ENCODE measurements around the gene DEPDC5. TPM values are rescaled to one million over a fixed set of nuclear protein-coding genes. Genes with fewer than 3 reads are reported as not detected.

The DEPDC5 gene
- total and polyA plus RNA-seq, 9 of the 15 experiments (the other 6 are each of a cell fraction or from before 2014, with no cell fraction given) = 2.3 to 12.3 (median 10.7) TPM

GRCh38 chr22:31753634-31754501, at the start of gene DEPDC5 (continued):
- TF ChIP-seq SIX5 (IDR thresholded peaks at IDR 0.05; ENCODE audit: borderline replicate concordance in 1 of 2, insufficient read depth in 1 of 2, low read depth in 1 of 2, low read length in 2 of 2) (no peak), POU5F1 (IDR thresholded peaks at IDR 0.05; ENCODE audit: borderline replicate concordance, low read depth, low read length, partially characterized antibody) (no peak), TCF7 (IDR thresholded peaks at IDR 0.05; ENCODE audit: borderline replicate concordance) (no peak), BCOR (IDR thresholded peaks at IDR 0.05) (peak; percentile 99), HNRNPLL (IDR thresholded peaks at IDR 0.05; ENCODE audit: low read depth, low read length, poor library complexity, severe bottlenecking) (peak; percentile 90), ELF2 (CRISPR knock-in tag; IDR thresholded peaks at IDR 0.05) (peak; percentile 87), CTBP1 (IDR thresholded peaks at IDR 0.05; ENCODE audit: borderline replicate concordance) (peak; percentile 57), BHLHE40 (IDR thresholded peaks at IDR 0.05; ENCODE audit: low read length) (peak; percentile 43), KDM5B (IDR thresholded peaks at IDR 0.05; ENCODE audit: insufficient replicate concordance, low read depth, low read length) (peak; percentile 91), ATF7 (IDR thresholded peaks at IDR 0.05) (peak; percentile 51; the same call in 1 of the 2 replicates), CGGBP1 (CRISPR knock-in tag; IDR thresholded peaks at IDR 0.05) (no peak), GABPB1 (CRISPR knock-in tag; IDR thresholded peaks at IDR 0.05) (no peak), SOX6 (IDR thresholded peaks at IDR 0.05) (no peak; the same call in 1 of the 2 replicates), TRIM28 (IDR thresholded peaks at IDR 0.05) (no peak), SP1 (CRISPR knock-in tag; IDR thresholded peaks at IDR 0.05) (peak; percentile 85)
- TF ChIP-seq, protein P1, sequence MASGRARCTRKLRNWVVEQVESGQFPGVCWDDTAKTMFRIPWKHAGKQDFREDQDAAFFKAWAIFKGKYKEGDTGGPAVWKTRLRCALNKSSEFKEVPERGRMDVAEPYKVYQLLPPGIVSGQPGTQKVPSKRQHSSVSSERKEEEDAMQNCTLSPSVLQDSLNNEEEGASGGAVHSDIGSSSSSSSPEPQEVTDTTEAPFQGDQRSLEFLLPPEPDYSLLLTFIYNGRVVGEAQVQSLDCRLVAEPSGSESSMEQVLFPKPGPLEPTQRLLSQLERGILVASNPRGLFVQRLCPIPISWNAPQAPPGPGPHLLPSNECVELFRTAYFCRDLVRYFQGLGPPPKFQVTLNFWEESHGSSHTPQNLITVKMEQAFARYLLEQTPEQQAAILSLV (tag; IDR thresholded peaks at IDR 0.05) = no peak
- TF ChIP-seq, protein P2, sequence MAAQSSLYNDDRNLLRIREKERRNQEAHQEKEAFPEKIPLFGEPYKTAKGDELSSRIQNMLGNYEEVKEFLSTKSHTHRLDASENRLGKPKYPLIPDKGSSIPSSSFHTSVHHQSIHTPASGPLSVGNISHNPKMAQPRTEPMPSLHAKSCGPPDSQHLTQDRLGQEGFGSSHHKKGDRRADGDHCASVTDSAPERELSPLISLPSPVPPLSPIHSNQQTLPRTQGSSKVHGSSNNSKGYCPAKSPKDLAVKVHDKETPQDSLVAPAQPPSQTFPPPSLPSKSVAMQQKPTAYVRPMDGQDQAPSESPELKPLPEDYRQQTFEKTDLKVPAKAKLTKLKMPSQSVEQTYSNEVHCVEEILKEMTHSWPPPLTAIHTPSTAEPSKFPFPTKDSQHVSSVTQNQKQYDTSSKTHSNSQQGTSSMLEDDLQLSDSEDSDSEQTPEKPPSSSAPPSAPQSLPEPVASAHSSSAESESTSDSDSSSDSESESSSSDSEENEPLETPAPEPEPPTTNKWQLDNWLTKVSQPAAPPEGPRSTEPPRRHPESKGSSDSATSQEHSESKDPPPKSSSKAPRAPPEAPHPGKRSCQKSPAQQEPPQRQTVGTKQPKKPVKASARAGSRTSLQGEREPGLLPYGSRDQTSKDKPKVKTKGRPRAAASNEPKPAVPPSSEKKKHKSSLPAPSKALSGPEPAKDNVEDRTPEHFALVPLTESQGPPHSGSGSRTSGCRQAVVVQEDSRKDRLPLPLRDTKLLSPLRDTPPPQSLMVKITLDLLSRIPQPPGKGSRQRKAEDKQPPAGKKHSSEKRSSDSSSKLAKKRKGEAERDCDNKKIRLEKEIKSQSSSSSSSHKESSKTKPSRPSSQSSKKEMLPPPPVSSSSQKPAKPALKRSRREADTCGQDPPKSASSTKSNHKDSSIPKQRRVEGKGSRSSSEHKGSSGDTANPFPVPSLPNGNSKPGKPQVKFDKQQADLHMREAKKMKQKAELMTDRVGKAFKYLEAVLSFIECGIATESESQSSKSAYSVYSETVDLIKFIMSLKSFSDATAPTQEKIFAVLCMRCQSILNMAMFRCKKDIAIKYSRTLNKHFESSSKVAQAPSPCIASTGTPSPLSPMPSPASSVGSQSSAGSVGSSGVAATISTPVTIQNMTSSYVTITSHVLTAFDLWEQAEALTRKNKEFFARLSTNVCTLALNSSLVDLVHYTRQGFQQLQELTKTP (IDR thresholded peaks at IDR 0.05; ENCODE audit: low read depth in 1 of 2, partially characterized antibody in 2 of 2) = peak in 1 of 2 experiments; percentile 9
- TF ChIP-seq, protein P3, sequence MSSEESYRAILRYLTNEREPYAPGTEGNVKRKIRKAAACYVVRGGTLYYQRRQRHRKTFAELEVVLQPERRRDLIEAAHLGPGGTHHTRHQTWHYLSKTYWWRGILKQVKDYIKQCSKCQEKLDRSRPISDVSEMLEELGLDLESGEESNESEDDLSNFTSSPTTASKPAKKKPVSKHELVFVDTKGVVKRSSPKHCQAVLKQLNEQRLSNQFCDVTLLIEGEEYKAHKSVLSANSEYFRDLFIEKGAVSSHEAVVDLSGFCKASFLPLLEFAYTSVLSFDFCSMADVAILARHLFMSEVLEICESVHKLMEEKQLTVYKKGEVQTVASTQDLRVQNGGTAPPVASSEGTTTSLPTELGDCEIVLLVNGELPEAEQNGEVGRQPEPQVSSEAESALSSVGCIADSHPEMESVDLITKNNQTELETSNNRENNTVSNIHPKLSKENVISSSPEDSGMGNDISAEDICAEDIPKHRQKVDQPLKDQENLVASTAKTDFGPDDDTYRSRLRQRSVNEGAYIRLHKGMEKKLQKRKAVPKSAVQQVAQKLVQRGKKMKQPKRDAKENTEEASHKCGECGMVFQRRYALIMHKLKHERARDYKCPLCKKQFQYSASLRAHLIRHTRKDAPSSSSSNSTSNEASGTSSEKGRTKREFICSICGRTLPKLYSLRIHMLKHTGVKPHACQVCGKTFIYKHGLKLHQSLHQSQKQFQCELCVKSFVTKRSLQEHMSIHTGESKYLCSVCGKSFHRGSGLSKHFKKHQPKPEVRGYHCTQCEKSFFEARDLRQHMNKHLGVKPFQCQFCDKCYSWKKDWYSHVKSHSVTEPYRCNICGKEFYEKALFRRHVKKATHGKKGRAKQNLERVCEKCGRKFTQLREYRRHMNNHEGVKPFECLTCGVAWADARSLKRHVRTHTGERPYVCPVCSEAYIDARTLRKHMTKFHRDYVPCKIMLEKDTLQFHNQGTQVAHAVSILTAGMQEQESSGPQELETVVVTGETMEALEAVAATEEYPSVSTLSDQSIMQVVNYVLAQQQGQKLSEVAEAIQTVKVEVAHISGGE (CRISPR knock-in tag; IDR thresholded peaks at IDR 0.05) = peak in 1 of 3 experiments; percentile 62; a peak in 1 of 6 replicates

All from K562 (cell line).